ENCODE data around the gene TFCP2L1.

- no peak for TF ChIP-seq CTCF (IDR thresholded peaks at IDR 0.05; ENCODE audit: insufficient read depth, low read length)
- TF ChIP-seq REST (IDR thresholded peaks at IDR 0.05; ENCODE audit: insufficient replicate concordance, low read depth): no peak
Observed at GRCh38 chr2:121294881-121295840, 10.2 kb upstream of the TFCP2L1 start.
